Activated naive CD8-positive, alpha-beta T cell treated with anti-CD3 and anti-CD28 coated beads, Interleukin-2, amount 50 U/mL, for 16 hours (primary cell): ENCODE data around the gene SLAMF6.
"Not testable (repeated sequence)": the region's sequence is repeated elsewhere in the genome, so short reads cannot be mapped to it uniquely, and the experiment has no call there.

Experiments
- DNase-seq: peaks from one replicate; pipeline ENCODE4 v3.0.0-alpha.2; 2020; ENCODE audit warnings: low read depth, low spot score

SLAMF6 gene

DNA sequence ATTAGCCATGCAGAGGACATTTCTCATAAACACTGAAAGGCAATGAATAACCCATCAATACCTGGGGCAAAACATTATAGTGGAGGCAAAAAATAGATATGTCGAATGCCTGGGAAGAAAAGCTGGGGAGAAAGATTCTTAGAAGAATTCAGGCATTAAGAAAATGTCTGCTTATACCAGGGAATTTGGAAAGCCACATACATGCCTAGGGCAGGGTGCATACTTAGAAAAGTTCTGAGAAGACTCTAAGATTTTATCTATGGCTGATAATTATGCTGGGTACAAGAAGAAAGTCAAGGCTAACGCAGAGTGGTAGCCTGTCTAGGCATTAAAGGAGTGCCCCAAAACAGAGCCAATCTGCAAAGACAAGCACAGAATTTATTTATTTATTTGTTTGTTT lies 18.4 kb downstream of the SLAMF6 start:
- DNase-seq, result no peak

DNA sequence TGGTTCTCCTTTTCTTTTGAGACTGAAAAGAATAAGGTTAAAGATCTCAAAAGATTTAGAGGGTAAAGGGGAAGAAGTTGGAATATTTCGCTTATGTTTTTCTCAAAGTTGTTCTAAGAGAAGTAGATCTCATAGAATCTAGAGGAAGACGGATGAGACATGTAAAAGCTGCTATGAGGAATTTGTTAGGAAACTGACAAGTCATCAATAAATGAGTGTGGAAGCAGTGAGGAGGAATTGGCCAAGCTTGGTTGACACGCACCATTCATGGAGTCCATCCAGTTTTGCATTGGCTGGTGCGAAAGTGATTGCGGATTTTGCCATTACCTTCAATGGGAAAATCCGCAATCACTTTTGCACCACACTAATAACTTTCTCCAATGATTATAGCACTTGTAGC lies 20.0 kb downstream of the SLAMF6 start:
- DNase-seq, result no peak

DNA sequence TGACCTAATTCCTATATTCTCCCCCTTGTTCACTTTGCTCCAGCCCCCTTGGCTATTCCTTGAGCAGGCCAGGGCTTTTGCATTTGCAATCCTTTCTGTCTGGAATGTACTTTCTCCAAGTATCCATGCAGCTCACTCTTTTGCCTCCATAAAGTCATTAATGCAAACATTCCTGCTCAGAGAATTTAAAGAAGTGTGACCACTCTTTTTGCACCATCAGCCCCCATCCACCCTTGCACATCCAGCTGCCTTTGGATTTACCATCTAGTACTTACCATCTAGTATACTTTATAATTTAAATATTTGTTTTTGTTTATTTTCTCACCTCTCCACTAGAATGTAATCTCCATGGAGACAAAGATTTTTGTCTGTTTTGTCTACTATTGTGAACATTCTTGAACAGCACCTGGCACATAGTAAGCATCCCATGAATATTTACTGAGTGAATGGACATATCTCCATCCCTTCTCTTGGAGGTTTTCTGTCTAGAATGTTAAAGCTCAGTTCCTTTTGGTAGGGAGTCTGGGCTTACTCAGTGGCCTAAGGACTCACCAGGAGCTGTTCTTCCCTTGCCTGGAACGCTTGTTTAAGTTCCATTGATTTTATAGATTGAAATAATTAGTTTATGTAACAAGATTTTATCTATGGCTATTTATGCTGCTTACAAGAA lies 22.6 kb downstream of the SLAMF6 start:
- DNase-seq, result no peak

DNA sequence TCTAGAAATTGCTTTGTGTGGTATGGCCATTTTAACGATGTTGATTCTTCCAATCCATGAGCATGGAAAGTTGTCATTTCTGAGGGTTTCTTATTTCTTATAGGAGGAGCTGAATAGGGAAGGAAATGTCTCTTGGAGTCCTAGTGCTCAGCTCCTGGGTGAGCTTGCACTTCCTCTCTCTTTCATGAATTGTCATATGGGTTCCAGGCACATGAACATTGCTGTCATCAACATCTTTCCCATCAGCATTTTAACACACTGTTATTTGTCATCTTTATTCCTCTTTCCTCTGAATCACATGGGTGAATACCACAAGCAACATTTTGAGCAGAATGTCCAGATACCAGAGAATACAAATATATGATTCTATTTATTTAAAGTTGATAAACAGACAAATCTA lies 23.4 kb downstream of the SLAMF6 start:
- no peak for DNase-seq

DNA sequence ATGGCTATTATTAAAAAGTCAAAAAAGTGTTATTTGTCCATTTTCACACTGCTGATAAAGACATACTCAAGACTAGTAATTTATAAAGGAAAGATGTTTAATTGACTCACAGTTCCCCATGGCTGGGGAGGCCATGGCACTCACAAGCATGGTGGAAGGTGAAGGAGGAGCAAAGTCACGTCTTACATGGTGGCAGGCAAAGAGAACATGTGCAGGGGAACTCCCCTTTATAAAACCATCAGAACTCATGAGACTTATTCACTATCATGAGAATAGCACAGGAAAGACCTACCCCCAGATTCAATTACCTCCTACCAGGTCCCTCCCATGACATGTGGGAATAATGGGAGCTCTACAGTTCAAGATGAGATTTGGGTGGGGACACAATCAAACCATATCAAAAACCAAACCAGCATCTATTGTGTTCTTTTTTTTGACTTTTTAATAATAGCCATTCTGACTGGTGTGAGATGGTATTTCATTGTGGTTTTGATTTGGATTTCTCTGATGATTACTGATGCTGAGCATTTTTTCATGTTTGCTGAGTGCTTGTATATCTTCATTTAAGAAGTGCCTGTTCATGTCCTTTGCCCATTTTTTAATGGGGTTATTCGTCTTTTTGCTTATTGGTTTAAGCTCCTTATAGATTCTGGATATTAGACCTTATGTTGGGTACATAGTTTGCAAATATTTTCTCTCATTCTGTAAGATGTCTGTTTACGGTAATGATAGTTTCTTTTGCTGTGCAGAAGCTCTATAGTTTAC lies 24.6 kb downstream of the SLAMF6 start:
- DNase-seq, result not testable (repeated sequence)

DNA sequence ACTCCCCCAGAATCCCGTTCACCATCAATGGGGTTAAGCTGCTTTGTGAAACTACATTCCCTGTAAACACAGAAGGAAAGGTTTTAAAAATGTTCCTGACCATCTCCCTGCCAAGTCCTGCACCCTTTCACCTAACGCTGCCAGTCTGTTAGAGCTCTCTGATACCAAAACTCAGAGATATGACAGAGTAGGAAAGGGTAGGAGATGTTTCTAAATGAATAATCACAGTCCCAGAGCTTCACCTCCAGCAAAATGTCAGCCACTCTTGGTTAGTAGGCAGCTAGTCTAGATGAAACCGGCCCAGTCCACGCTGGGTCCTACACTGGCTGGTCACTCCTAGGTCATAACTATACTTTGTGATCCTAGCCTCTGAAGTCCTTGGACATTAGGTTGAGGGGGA lies 26.7 kb downstream of the SLAMF6 start:
- no peak for DNase-seq

DNA sequence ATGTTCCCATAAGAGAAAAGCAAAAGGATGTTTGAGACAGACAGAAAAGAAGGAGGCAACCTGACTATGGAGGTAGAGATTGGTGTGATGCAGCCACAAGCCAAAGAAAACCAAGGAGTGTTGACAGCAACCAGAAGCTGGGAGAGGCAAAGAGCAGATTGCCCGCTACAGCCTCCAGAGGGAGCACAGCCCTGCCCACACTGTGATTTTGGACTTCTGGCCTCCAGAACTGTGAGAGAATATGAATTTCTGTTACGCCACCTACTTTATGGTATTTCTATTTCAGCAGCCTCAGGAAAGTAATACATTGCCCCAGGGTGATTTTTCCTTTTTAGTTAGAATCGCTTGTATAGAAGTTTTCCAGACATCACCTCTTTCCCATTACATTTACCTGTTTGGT lies 28.4 kb downstream of the SLAMF6 start:
- no peak for DNase-seq

DNA sequence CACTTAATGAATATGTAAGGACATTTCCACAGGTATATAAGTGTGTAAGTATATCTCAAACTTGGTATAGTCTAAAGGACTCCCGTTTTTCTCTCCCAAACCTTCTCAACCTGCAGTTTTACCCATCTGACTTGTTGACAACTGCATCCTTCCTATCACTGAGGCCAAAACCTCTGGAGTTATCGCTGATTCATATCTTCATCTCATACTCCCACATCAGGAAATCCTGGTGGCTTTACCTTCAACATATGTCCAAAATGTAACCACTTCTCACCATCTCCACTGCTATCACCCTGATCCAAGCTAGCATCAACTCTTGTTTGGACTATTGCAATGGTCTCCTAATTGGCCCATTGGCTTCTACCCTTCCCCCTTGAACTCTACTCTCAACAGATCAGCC lies 30.4 kb downstream of the SLAMF6 start:
- no peak for DNase-seq

DNA sequence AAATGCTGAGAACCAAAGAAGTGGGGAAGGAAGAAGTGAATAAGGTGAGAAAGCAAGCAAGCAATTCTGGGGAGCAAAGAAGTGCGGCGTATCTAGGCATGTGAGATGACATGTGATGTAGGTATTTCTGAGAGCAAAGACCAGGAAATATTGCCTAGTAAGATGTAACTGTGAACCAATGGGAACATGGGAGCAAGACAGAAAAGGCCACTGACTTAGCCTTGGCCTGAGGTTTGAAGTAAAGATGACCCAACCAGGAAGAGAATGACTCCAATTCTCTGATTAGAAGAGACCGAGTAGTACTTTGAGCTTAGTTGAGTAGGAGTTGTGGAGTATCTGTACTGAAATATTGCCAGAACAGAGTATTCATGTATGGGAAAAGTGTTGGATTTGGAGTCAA lies 31.1 kb downstream of the SLAMF6 start:
- DNase-seq, result no peak

DNA sequence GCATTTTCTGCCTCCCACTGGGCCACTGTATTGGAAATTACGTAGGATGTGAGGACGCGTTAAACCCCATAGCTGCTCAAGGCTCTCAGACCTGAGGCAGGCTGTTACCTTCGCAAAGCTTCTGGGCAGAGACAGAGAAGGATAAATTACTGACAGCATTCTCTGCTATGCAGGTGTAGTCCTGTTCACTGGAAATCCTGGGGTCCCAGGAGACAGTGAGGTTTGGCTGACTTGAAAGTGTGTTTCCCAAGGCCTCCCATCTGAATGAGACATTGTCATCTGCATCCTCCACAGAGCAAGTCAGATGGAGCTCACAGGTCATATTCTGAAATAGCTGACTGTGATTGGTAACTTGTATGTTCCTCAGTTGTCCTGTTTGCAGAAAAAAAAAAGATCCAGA lies 32.0 kb downstream of the SLAMF6 start:
- DNase-seq, result no peak

DNA sequence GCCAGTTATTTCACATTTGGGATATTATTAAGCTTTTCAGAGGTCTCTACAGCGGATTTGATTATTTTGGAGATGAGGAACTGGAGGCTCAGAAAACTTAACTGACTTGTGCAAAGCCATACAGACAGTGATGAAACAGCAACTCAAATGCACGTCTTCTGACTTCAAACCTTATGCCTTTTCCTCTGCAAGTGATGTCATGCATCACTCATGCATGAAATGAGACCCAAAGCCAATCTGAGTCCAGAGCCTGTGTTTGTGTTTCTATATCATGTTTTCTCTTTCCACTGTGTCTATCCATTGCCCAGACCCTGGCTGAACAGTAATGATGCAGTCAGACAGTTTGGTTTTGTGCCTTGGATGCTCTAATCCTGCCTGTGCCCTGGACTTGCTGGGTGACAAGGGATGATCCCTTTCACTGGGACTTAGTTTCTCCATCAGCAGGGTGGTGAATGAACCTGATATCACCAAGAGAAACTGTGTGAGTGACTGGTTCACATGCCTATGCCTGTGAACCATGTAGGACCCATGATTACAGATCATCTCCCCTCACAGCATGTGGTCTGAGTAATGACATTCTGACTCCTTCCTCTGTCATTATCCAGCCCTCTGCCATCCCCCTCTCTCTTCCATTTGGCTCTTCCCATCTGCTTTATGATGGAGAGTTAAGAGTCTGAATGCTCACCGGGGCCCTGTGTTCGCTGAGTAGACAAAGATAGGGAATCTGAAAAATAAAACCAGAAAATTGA lies 33.4 kb downstream of the SLAMF6 start:
- DNase-seq, result no peak

DNA sequence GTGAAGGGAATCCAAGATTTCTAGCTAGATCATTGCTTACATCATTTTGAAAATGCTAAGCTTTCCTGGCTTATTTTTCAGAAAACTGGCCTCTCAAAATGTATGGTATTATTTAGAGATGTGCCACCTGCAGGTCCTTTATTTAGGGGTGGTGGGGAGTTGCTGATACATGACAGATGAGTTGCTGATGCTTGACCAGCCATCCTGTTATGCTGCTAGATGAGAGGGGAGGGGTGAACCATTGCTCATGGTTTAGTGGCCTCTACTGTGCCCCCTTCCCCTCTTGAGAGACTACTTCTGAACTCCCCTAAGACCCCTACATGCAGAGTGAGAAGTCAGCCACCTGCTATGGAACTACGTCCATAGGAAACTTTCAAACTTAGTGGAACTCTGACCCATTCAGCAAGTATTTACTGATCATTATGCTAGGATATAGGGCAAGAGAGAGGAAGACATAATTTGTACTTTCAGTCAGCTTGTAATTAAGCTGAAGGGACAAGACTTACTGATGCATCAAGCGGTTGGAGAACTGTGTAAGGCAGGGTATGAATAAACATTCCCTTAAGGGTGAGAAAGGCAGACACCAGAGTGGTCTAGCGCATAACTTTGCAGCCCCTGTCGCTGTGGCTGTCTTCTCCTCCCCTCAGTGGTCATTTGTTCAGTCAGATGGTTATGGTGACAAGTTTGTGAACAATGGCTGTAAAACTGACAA lies 34.6 kb downstream of the SLAMF6 start:
- no peak for DNase-seq

DNA sequence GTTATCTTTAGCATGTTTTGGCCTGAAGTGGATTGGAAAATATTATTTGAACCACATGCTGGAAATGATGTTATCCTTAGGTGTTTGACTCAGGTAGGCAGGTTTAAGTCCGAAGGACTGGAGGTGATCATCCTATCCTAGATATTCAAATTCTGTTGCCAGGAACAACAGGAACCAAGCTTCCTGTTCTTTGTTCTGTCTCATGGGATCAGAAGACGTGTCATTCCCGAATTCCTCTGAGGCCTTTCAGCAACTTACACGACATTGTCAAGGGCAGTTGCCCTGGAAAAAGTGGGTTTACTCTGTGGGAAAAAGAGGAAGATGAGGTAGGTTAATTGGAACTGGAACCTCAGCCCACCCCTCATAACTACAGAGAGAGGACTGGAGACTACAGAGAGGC lies 36.6 kb downstream of the SLAMF6 start:
- no peak for DNase-seq

DNA sequence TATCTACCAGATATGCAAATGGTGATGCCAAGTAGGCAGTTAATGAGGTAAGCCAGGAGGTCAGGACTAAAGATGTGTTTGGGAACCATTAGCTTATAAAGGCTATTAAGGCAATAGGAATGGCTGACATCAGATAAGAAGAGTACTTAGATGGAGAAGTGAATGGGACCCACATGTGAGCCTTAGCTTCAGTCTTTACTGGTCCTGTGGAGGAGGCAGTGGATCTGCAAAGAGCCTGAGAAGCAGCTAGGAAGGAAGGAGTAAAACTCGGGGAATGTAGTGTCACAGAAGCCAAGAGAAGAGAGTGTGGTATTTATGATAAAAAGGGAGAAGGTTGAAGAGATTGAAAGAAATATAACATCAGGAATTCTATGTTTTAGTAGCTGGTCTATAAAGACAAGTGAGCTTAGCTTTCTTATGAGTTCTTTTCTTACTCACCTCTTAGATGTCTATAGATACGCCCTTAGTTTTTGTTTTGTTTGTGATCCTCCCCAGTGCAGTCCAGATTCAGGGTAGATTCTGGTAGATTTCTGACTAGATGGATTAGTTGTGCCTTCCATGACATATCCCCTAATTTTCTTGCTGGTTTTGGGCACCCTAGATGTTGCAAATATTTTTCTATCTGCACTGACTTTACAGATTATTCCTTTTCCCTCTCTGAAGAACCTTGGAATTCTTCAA lies 39.4 kb downstream of the SLAMF6 start:
- no peak for DNase-seq

DNA sequence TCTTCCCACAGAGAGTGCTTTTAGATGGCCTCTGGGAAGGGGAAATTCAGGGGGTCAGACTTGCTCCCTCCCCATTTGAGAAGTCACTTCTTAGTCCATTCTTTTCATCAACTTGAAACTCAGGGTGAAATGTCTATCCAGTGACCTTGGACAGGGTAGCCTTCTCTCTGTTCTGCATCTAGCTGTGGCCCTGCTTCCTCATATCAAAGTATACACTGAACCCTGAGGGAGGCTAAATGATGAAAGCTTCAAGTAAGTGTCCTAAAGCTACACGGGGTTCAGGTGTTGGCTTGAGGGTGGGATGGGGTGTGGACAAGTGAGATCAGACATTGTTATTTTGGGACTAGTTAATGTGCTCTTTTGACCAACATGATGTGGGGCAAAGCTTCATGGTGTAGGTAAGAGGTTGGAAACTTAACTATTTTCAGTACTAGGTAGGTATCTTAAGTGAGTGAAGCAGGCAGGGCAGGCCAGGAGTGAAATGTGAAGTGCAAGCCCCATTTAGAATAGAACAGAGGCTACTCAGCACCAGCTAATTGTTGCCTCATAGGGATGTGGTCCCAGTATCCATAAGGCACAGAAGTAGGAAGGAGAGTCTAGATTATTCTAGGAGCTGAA lies 41.0 kb downstream of the SLAMF6 start:
- no peak for DNase-seq

DNA sequence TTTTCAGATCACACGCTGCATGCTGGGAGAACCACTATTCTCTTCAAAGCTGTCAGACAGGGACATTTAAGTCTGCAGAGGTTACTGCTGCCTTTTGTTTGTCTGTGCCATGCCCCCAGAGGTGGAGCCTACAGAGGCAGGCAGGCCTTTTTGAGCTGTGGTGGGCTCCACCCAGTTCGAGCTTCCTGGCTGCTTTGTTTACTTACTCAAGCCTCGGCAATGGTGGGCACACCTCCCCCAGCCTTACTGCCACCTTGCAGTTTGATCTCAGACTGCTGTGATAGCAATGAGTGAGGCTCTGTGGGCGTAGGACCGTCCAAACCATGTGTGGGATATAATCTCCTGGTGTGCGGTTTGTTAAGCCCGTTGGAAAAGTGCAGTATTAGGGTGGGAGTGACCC lies 42.3 kb downstream of the SLAMF6 start:
- DNase-seq, result not testable (repeated sequence)

DNA sequence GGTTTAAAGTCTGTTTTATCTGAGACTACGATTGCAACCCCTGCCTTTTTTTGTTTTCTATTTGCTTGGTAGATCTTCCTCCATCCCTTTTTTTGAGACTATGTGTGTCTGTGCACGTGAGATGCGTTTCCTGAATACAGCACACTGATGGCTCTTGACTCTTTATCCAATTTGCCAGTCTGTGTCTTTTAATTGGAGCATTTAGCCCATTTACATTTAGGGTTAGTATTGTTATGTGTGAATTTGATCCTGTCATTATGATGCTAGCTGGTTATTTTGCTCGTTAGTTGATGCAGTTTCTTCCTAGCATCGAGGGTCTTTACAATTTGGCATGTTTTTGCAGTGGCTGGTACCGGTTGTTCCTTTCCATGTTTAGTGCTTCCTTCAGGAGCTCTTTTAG lies 44.0 kb downstream of the SLAMF6 start:
- DNase-seq, result not testable (repeated sequence)

DNA sequence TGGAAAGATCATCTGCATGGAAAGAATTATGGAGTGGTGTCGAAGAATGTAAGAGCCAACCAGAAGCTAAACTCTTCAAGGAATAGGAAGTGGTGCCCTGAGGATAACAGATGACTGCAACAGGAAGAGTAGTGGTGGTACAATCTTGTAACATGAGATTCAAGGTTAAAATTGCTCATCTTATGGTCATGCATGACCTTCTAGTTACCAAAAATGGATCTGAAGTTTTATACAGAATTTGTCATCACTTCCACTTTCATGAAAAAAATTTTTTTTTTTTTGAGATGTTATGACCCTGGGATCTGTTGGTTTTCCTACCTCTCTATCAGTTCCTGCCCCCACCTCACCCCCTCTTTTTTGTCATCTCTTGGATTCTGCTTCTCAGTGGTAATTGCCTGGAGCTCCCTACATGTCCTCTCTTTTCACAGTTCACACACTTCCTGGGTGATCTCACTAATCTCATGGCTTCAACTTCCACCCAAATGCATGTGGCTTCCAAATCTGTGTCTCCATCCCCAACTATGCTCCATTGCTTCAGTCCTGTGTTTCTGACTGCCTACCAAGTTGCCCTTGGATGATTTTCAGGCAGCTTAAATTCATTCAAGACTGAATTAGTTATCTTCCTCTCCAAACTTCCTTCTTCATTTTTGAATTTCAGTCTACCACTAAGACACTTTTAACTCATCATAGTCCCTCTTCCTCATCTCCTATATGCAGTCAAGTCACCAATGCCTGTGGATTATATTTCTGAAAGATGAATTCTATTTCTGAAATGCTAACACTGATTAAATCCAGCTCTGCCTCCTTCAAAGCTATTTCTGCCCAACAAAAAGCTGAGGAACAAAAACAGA lies 48.4 kb downstream of the SLAMF6 start:
- DNase-seq, result no peak

DNA sequence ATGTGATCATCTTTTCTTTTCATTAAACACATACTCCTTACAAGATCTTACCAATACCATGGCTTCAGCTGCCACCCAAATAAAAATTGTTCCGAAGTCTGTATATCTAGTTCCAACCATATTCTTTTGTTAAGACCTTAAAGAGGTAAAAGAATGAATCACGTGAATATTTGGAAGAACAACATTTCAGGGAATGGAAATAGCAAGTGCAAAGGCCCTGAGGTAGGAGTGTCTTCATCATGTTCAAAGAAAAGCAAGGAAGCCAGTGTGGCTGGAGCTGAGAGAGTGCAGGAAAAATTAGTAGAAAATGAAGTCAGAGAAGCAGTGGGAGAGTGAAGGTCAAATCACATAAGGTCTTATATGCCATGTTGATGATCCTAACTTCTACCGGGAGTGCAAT lies 50.9 kb downstream of the SLAMF6 start:
- DNase-seq, result no peak

DNA sequence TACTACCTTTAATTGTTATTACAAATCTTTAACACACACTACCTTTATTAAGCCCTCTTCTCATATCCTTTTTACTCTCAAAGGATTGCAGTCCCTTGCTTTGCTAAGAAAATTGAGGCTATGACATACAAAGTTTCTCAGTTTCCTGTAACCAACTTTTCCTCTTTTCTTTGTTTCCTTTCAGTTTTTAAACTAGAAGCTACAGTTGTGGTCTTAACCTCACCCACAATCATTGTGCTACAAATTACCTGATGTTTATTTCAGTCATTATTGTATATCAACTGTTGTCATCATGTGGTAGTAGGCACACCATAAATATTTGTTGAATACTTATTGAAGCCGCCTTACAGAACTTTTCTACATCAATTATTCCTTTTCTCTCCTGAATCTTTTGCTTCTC lies 51.8 kb downstream of the SLAMF6 start:
- DNase-seq, result no peak
